K562 (cell line): ENCODE data around the gene GALNT7. TPM values are rescaled to one million over a fixed set of nuclear protein-coding genes. Genes with fewer than 3 reads are reported as not detected.

Experiments used
- ARID1B ChIP-seq: fragments of 450-650 bp; IDR thresholded peaks from 2 replicates; pipeline ENCODE4 v1.6.1; 2016; ENCODE audit warnings: antibody characterized with exemption, mild to moderate bottlenecking, inconsistent platforms
- DLX4 ChIP-seq: fragments of 250-450 bp; sonication (Bioruptor Pico); IDR thresholded peaks from 2 replicates; pipeline ENCODE4 v1.6.1; 2021; ENCODE audit warnings: mild to moderate bottlenecking
- E2F8 ChIP-seq: fragments of 450-650 bp; IDR thresholded peaks from 2 replicates; pipeline ENCODE4 v1.7.1; 2018; ENCODE audit warnings: mild to moderate bottlenecking, low read depth; ENCODE audit not compliant: partially characterized antibody
- GATAD2A ChIP-seq: fragments of 450-650 bp; IDR thresholded peaks from 2 replicates; pipeline ENCODE4 v1.6.1; 2017
- HMBOX1 ChIP-seq: sonication (generic); IDR thresholded peaks from 2 replicates; pipeline ENCODE4 v1.6.1; 2016
- L3MBTL2 ChIP-seq: fragments of 450-650 bp; IDR thresholded peaks from 2 replicates; pipeline ENCODE4 v1.6.1; 2016; ENCODE audit warnings: mild to moderate bottlenecking, moderate library complexity
- NCOA2 ChIP-seq, 2 experiments: fragments of 450-650 bp; IDR thresholded peaks; 2 replicates each; pipeline ENCODE4 v1.6.1; 2018; ENCODE audit warnings: mild to moderate bottlenecking in 2 of 2, moderate library complexity in 1 of 2; ENCODE audit not compliant: partially characterized antibody in 2 of 2
- RBM15 ChIP-seq: fragments of 200-400 bp; formaldehyde crosslinking; IDR thresholded peaks from 2 replicates; pipeline ENCODE4 v1.6.1; 2018; ENCODE audit warnings: mild to moderate bottlenecking, low read length, moderate library complexity; ENCODE audit not compliant: insufficient read depth
- RFX1 ChIP-seq: fragments of 450-650 bp; IDR thresholded peaks from 2 replicates; pipeline ENCODE4 v1.6.1; 2016; ENCODE audit warnings: mild to moderate bottlenecking, moderate library complexity
- RHOXF2B ChIP-seq: fragments of 250-450 bp; sonication (Bioruptor Pico); conservative IDR thresholded peaks from 2 replicates; pipeline ENCODE4 v1.5.1; 2021
- SOX6 ChIP-seq: fragments of 450-650 bp; IDR thresholded peaks from 2 replicates; pipeline ENCODE4 v1.6.1; 2014; ENCODE audit warnings: mild to moderate bottlenecking
- SPI1 ChIP-seq: IDR thresholded peaks from 2 replicates; pipeline ENCODE4 v1.6.1; 2011; ENCODE audit warnings: low read depth, low read length, control low read depth, borderline replicate concordance
- TEAD4 ChIP-seq, 2 experiments: sonication (generic) in 1 of 2; formaldehyde crosslinking in 1 of 2; IDR thresholded peaks; 2 replicates each; pipeline versions ENCODE4 v1.6.1 to v1.8.0; 2012 to 2022; ENCODE audit warnings: borderline replicate concordance in 1 of 2, inconsistent platforms in 1 of 2, low read length in 1 of 2, mild to moderate bottlenecking in 1 of 2, missing genetic modification reagents in 1 of 2
- YY1 ChIP-seq, 3 experiments: IDR thresholded peaks; 2 replicates each; pipeline ENCODE4 v1.6.1; 2011; ENCODE audit warnings: low read length in 2 of 3, mild to moderate bottlenecking in 2 of 3, moderate library complexity in 2 of 3, borderline replicate concordance in 1 of 3, control low read depth in 1 of 3, low read depth in 1 of 3; ENCODE audit not compliant: insufficient read depth in 3 of 3, insufficient replicate concordance in 2 of 3, control insufficient read depth in 1 of 3, insufficient read length in 1 of 3; ENCODE audit errors: extremely low read depth in 1 of 3
- ZNF133 ChIP-seq: fragments of 250-450 bp; sonication (Bioruptor Pico); IDR thresholded peaks from 2 replicates; pipeline ENCODE4 v1.4.0; 2020; ENCODE audit warnings: mild to moderate bottlenecking
- polyA plus RNA-seq, 8 experiments: library from polyadenylated mRNA; depleted of rRNA in 4 of 8; stranded (reverse) in 5 of 8; unstranded in 3 of 8; fragments of >200 nt; fragmentation: Nextera tagmentation in 2 of 8; fragmentation: Illumina TruSeq in 1 of 8; extraction: Ambion mirVana in 2 of 8; extraction: Trizol in 1 of 8; gene quantifications; 2 replicates each; pipeline versions ENCODE4 v1.2.1 to v1.2.3, GENCODE V29; 2011 to 2014; ENCODE audit warnings: inconsistent platforms in 1 of 8, missing spikeins in 1 of 8
- total RNA-seq, 7 experiments: library from RNA; depleted of rRNA in 6 of 7; stranded (reverse); fragments of >200 nt in 6 of 7; fragmentation: Illumina TruSeq in 2 of 7; extraction: Trizol in 2 of 7; gene quantifications; 2 replicates each; pipeline versions ENCODE4 v1.2.1 to v1.2.3, GENCODE V29; 2011 to 2021; ENCODE audit warnings: low replicate concordance in 1 of 7
- TF ChIP-seq, protein P1 (sequence below), 2 experiments: fragments of 450-650 bp; IDR thresholded peaks; 2 replicates each; pipeline ENCODE4 v1.6.1; 2016; ENCODE audit warnings: mild to moderate bottlenecking in 2 of 2, borderline replicate concordance in 1 of 2, low read depth in 1 of 2, moderate library complexity in 1 of 2

Gene GALNT7
- total and polyA plus RNA-seq, 9 of the 15 experiments (the other 6 are each of a cell fraction or from before 2014, with no cell fraction given), result 16.7 to 38.7 (median 31.1) TPM

DNA sequence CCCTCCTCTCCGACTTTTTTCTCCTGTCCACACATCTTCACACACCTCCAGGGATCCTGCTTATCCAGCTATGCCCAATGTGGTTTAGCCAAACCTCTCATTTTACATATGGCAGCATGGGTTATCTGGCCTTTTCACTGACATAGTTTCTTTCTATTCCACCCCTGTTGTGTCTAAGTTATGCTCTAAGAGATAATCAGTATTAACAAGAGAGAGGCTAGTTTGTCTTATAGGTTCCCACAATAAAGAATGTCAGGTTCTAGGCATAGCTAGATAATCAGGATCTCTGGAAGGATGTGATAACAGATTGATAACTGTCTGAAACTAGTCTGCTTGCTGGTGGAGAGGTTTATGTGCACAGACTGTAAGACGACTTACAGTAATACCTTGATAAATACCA, 7.7 kb upstream of the GALNT7 start (continued):
- TF ChIP-seq, protein P1, sequence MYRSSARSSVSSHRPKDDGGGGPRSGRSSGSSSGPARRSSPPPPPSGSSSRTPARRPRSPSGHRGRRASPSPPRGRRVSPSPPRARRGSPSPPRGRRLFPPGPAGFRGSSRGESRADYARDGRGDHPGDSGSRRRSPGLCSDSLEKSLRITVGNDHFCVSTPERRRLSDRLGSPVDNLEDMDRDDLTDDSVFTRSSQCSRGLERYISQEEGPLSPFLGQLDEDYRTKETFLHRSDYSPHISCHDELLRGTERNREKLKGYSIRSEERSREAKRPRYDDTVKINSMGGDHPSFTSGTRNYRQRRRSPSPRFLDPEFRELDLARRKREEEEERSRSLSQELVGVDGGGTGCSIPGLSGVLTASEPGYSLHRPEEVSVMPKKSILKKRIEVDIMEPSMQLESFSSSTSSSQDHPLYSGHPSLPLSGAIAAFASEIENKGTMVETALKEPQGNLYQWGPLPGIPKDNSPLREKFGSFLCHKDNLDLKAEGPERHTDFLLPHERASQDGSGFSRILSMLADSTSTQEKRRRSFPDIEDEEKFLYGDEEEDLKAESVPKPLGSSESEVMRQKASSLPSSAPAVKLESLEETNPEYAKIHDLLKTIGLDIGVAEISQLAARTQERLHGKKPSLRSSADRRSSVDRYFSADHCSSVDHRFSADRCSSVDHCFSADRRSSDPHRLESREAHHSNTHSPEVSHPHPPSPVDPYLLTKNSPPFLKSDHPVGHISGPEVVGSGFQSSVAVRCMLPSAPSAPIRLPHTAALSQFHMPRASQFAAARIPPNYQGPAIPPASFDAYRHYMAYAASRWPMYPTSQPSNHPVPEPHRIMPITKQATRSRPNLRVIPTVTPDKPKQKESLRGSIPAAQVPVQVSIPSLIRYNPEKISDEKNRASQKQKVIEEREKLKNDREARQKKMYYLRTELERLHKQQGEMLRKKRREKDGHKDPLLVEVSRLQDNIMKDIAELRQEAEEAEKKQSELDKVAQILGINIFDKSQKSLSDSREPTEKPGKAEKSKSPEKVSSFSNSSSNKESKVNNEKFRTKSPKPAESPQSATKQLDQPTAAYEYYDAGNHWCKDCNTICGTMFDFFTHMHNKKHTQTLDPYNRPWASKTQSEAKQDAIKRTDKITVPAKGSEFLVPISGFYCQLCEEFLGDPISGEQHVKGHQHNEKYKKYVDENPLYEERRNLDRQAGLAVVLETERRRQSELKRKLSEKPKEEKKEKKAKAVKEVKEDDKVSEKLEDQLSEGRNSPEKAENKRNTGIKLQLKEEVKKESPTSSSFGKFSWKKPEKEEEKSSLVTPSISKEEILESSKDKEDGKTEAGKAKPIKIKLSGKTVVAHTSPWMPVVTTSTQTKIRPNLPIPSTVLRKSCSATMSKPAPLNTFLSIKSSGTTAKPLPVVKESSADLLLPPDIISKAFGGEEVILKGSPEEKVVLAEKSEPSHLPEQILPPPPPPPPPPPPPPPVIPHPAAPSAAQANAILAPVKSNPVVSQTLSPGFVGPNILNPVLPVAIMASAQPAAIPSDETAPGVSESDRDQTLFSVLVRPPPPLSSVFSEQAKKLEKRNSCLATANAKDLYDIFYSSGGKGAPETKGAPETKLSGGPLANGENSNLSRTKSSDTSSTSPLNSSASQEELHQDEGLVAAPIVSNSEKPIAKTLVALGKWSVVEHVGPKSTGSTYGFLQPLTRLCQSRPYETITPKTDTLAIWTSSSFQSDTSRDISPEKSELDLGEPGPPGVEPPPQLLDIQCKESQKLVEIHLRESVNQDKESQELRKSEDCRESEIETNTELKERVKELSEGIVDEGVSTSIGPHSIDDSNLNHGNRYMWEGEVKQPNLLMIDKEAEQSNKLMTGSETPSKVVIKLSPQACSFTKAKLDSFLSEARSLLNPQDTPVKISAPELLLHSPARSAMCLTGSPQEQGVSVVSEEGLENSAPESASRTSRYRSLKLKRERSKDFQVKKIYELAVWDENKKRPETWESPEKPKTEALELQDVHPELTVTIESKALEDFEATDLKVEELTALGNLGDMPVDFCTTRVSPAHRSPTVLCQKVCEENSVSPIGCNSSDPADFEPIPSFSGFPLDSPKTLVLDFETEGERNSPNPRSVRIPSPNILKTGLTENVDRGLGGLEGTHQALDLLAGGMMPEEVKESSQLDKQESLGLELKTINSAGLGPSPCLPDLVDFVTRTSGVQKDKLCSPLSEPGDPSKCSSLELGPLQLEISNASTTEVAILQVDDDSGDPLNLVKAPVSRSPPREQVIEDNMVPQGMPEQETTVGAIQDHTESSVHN (IDR thresholded peaks at IDR 0.05; ENCODE audit: borderline replicate concordance in 1 of 2, low read depth in 1 of 2), result no peak
- no peak for TF ChIP-seq RFX1
- no peak for TF ChIP-seq DLX4 (CRISPR knock-in tag)
- TF ChIP-seq ARID1B, result peak; percentile 64
- TF ChIP-seq HMBOX1, result peak; percentile 98
- TF ChIP-seq L3MBTL2, result no peak
- TF ChIP-seq RHOXF2B (CRISPR knock-in tag), result no peak
- TF ChIP-seq YY1 (IDR thresholded peaks at IDR 0.05; ENCODE audit: borderline replicate concordance in 1 of 3, control insufficient read depth in 1 of 3, extremely low read depth in 1 of 3, insufficient read depth in 3 of 3, insufficient read length in 1 of 3, insufficient replicate concordance in 2 of 3, low read depth in 1 of 3, low read length in 2 of 3), result no peak
- TF ChIP-seq SOX6, result peak; percentile 49; the same call in 1 of the 2 replicates
- TF ChIP-seq GATAD2A, result no peak
- no peak for TF ChIP-seq NCOA2 (IDR thresholded peaks at IDR 0.05; ENCODE audit: partially characterized antibody in 2 of 2)
- TF ChIP-seq TEAD4 (IDR thresholded peaks at IDR 0.05; ENCODE audit: low read length), result peak; percentile 61
- no peak for TF ChIP-seq TEAD4 (CRISPR knock-in tag; IDR thresholded peaks at IDR 0.05; ENCODE audit: borderline replicate concordance)
- no peak for TF ChIP-seq E2F8
- no peak for TF ChIP-seq ZNF133
- TF ChIP-seq SPI1, result no peak
- no peak for TF ChIP-seq RBM15
